Fibroblast of villous mesenchyme (primary cell): Measurements from ENCODE around the gene MTHFD2. TPM values are rescaled to one million over a fixed set of nuclear protein-coding genes. Genes with fewer than 3 reads are reported as not detected.
"Not testable (repeated sequence)": the region's sequence is repeated elsewhere in the genome, so short reads cannot be mapped to it uniquely, and the experiment has no call there.

Experiments used
- DNase-seq: peaks from one replicate; pipeline ENCODE4 v3.0.0-alpha.2; 2010; ENCODE audit warnings: low read depth
- H3K4me3 ChIP-seq: 2 replicates; pipeline ENCODE4 v1.5.1; 2011; ENCODE audit warnings: low read depth, mild to moderate bottlenecking, low read length
- CTCF ChIP-seq: IDR thresholded peaks from 2 replicates; pipeline ENCODE4 v1.5.1; 2012; ENCODE audit warnings: low read depth, mild to moderate bottlenecking, low read length; ENCODE audit not compliant: insufficient read depth
- total RNA-seq: library from RNA; depleted of rRNA; stranded (reverse); fragments of >200 nt; gene quantifications from 2 replicates; pipeline ENCODE4 v1.2.3, GENCODE V29; 2012

The MTHFD2 gene
- total RNA-seq, 1 donor = 174 TPM

GRCh38 chr2:74226648-74227213, 28.3 kb downstream of the MTHFD2 start:
- no peak overlapping the region for H3K4me3 ChIP-seq
- TF ChIP-seq CTCF = no peak
- no peak for DNase-seq

- no peak overlapping the region for H3K4me3 ChIP-seq
- TF ChIP-seq CTCF = no peak
- no peak for DNase-seq
Observed at GRCh38 chr2:74227646-74228045, 29.2 kb downstream of the MTHFD2 start.

GRCh38 chr2:74228772-74229171, 30.4 kb downstream of the MTHFD2 start:
- no peak overlapping the region for H3K4me3 ChIP-seq
- no peak for DNase-seq
- TF ChIP-seq CTCF = no peak

- DNase-seq, H3K4me3 ChIP-seq: not testable (repeated sequence)
Observed at GRCh38 chr2:74229865-74230264, 31.4 kb downstream of the MTHFD2 start.

- no peak for TF ChIP-seq CTCF
- DNase-seq = no peak
- no peak overlapping the region for H3K4me3 ChIP-seq
Observed at GRCh38 chr2:74232426-74232825, 34.0 kb downstream of the MTHFD2 start.

- no peak for DNase-seq
- H3K4me3 ChIP-seq = no peak overlapping the region
- TF ChIP-seq CTCF = no peak
Observed at GRCh38 chr2:74233648-74234047, 35.2 kb downstream of the MTHFD2 start.

- DNase-seq = no peak
- no peak for TF ChIP-seq CTCF
- H3K4me3 ChIP-seq = no peak overlapping the region
Observed at GRCh38 chr2:74235041-74235440, 36.6 kb downstream of the MTHFD2 start.

- no peak overlapping the region for H3K4me3 ChIP-seq
- DNase-seq = peak; percentile 73
- TF ChIP-seq CTCF = no peak
Observed at GRCh38 chr2:74238879-74239278, 40.5 kb downstream of the MTHFD2 start.
